ENCODE results near the gene DPP6. TPM values are rescaled to one million over a fixed set of nuclear protein-coding genes. Genes with fewer than 3 reads are reported as not detected.

The DPP6 gene
- total RNA-seq, 4 donors from 2014 or later = 0.60 to 1.7 (median 1.6) TPM; not detected in 1

GRCh38 chr7:154646126-154647013 lies 594.2 kb downstream of the DPP6 start:
- no peak for TF ChIP-seq POLR2A (IDR thresholded peaks at IDR 0.05)
- TF ChIP-seq EP300 (IDR thresholded peaks at IDR 0.05) = no peak
- TF ChIP-seq CTCF (IDR thresholded peaks at IDR 0.05) = no peak
- H3K27me3 ChIP-seq = no peaks in the 10 kb centered on the region
- H3K36me3 ChIP-seq = no peaks in the 10 kb centered on the region
- H3K27ac ChIP-seq = no peak overlapping the region
- no peak for DNase-seq (ENCODE audit: low spot score in 2 of 2)
- peaks cover 0 to 30% (median 0%) of the 10 kb centered on the region in 4 donors for H3K9me3 ChIP-seq
- H3K4me1 ChIP-seq = no peaks in the 10 kb centered on the region
- WGBS, 2 donors = 83 to 86% methylated on average over 11 of the region's 11 CpGs
- H3K4me3 ChIP-seq = no peak overlapping the region

DNA sequence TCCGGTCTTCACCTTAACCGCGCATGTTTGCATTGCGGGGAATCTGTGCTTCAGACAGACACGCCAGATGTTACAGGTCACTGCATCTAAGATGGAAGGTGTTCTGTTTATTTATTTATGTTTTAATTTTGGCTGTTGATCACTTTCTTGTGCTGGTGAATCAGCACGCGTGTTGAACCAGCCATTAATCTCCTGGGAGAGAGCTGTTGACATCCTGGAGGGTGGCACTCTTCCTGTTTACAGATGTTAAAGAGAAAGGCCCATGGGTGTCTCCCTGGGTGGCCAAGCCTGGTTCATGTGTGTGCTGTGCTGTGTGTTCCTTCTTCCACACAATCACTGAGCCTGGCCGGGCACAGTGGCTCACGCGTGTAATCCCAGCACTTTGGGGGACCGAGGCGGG lies 595.4 kb downstream of the DPP6 start:
- no peak overlapping the region for H3K27ac ChIP-seq
- no peak overlapping the region for H3K4me3 ChIP-seq
- no peaks in the 10 kb centered on the region for H3K27me3 ChIP-seq
- no peak for DNase-seq (ENCODE audit: low spot score in 2 of 2)
- WGBS, 2 donors = 93 to 96% methylated on average over 12 of the region's 12 CpGs
- peaks cover 0 to 36% (median 0%) of the 10 kb centered on the region in 4 donors for H3K9me3 ChIP-seq
- TF ChIP-seq EP300 (IDR thresholded peaks at IDR 0.05) (no peak), CTCF (IDR thresholded peaks at IDR 0.05) (no peak), POLR2A (IDR thresholded peaks at IDR 0.05) (no peak)
- no peaks in the 10 kb centered on the region for H3K4me1 ChIP-seq
- no peaks in the 10 kb centered on the region for H3K36me3 ChIP-seq

GRCh38 chr7:154649015-154649414 lies 596.8 kb downstream of the DPP6 start:
- 82 to 86% methylated on average over 5 of the region's 5 CpGs for WGBS, 2 donors
- no peaks in the 10 kb centered on the region for H3K27me3 ChIP-seq
- H3K9me3 ChIP-seq = peaks cover 0 to 35% (median 0%) of the 10 kb centered on the region in 4 donors
- TF ChIP-seq CTCF (IDR thresholded peaks at IDR 0.05) (no peak), POLR2A (IDR thresholded peaks at IDR 0.05) (no peak), EP300 (IDR thresholded peaks at IDR 0.05) (no peak)
- H3K4me3 ChIP-seq = no peak overlapping the region
- no peaks in the 10 kb centered on the region for H3K4me1 ChIP-seq
- DNase-seq (ENCODE audit: low spot score in 2 of 2) = no peak
- H3K36me3 ChIP-seq = no peaks in the 10 kb centered on the region
- H3K27ac ChIP-seq = no peak overlapping the region

GRCh38 chr7:154649434-154649833 lies 597.2 kb downstream of the DPP6 start:
- no peak overlapping the region for H3K4me3 ChIP-seq
- 76 to 87% methylated on average over 5 of the region's 5 CpGs for WGBS, 2 donors
- peaks cover 0 to 35% (median 0%) of the 10 kb centered on the region in 4 donors for H3K9me3 ChIP-seq
- H3K36me3 ChIP-seq = no peaks in the 10 kb centered on the region
- no peaks in the 10 kb centered on the region for H3K4me1 ChIP-seq
- TF ChIP-seq POLR2A (IDR thresholded peaks at IDR 0.05) = no peak
- no peak for TF ChIP-seq CTCF (IDR thresholded peaks at IDR 0.05)
- no peak for TF ChIP-seq EP300 (IDR thresholded peaks at IDR 0.05)
- H3K27me3 ChIP-seq = no peaks in the 10 kb centered on the region
- no peak overlapping the region for H3K27ac ChIP-seq
- no peak for DNase-seq (ENCODE audit: low spot score in 2 of 2)

GRCh38 chr7:154650275-154650674 lies 598.1 kb downstream of the DPP6 start:
- peaks cover 0 to 34% (median 0%) of the 10 kb centered on the region in 4 donors for H3K9me3 ChIP-seq
- 74 to 80% methylated on average over 4 of the region's 4 CpGs for WGBS, 2 donors
- no peak overlapping the region for H3K27ac ChIP-seq
- no peaks in the 10 kb centered on the region for H3K36me3 ChIP-seq
- TF ChIP-seq EP300 (IDR thresholded peaks at IDR 0.05) = no peak
- no peak for TF ChIP-seq POLR2A (IDR thresholded peaks at IDR 0.05)
- TF ChIP-seq CTCF (IDR thresholded peaks at IDR 0.05) = no peak
- no peak overlapping the region for H3K4me3 ChIP-seq
- H3K27me3 ChIP-seq = no peaks in the 10 kb centered on the region
- no peak for DNase-seq (ENCODE audit: low spot score in 2 of 2)
- H3K4me1 ChIP-seq = no peaks in the 10 kb centered on the region

All from tibial nerve (tissue), 4 donors.